ENCODE results near the gene SREBF2. TPM values are rescaled to one million over a fixed set of nuclear protein-coding genes. Genes with fewer than 3 reads are reported as not detected.
"Not testable (repeated sequence)": the region's sequence is repeated elsewhere in the genome, so short reads cannot be mapped to it uniquely, and the experiment has no call there.

Gene SREBF2
- total RNA-seq, 2 donors from 2014 or later: 48.3 to 65.3 TPM

GRCh38 chr22:41948142-41948541 lies 115.2 kb downstream of the SREBF2 start:
- Histone ChIP-seq H3K9me3 (no peaks in the 10 kb centered on the region), H3K4me1 (ENCODE audit: control insufficient read depth in 1 of 2, low read depth in 2 of 2) (peaks cover 6 to 16% of the 10 kb centered on the region in 2 donors), H3K27ac (no peak overlapping the region), H3K27me3 (replicated peaks; ENCODE audit: insufficient read depth) (no peaks in the 10 kb centered on the region), H3K4me3 (no peak overlapping the region), H3K36me3 (no peaks in the 10 kb centered on the region)
- ATAC-seq (ENCODE audit: insufficient number of reproducible peaks, low FRiP score, low read depth) (no peak), DNase-seq (ENCODE audit: low spot score) (no peak)
- no peak for TF ChIP-seq CTCF (IDR thresholded peaks at IDR 0.05)

GRCh38 chr22:41948928-41949296 lies 116.0 kb downstream of the SREBF2 start:
- not testable (repeated sequence) for DNase-seq (ENCODE audit: low spot score); H3K36me3 ChIP-seq; H3K27me3 ChIP-seq (replicated peaks; ENCODE audit: insufficient read depth); ATAC-seq (ENCODE audit: insufficient number of reproducible peaks, low FRiP score, low read depth); H3K27ac ChIP-seq; H3K9me3 ChIP-seq; H3K4me3 ChIP-seq
- peaks cover 6 to 16% of the 10 kb centered on the region in 2 donors for H3K4me1 ChIP-seq (ENCODE audit: control insufficient read depth in 1 of 2, low read depth in 2 of 2)

- peaks cover 6 to 16% of the 10 kb centered on the region in 2 donors for H3K4me1 ChIP-seq (ENCODE audit: control insufficient read depth in 1 of 2, low read depth in 2 of 2)
- no peak overlapping the region for H3K27ac ChIP-seq
- ATAC-seq (ENCODE audit: insufficient number of reproducible peaks, low FRiP score, low read depth) (no peak), DNase-seq (ENCODE audit: low spot score) (no peak)
- no peaks in the 10 kb centered on the region for H3K9me3 ChIP-seq
- H3K36me3 ChIP-seq: no peaks in the 10 kb centered on the region
- TF ChIP-seq CTCF (IDR thresholded peaks at IDR 0.05): no peak
- no peak overlapping the region for H3K4me3 ChIP-seq
- no peaks in the 10 kb centered on the region for H3K27me3 ChIP-seq (replicated peaks; ENCODE audit: insufficient read depth)
Observed at GRCh38 chr22:41949297-41949965, 116.5 kb downstream of the SREBF2 start.

GRCh38 chr22:41951898-41952474 lies 119.1 kb downstream of the SREBF2 start, which contains the start of gene SMIM45:
Gene SMIM45 (plus strand): TSS chr22:41952150.
- TF ChIP-seq CTCF (IDR thresholded peaks at IDR 0.05): no peak
- ATAC-seq (ENCODE audit: insufficient number of reproducible peaks, low FRiP score, low read depth) (no peak), DNase-seq (ENCODE audit: low spot score) (no peak)
- Histone ChIP-seq H3K27ac (no peak within 1 kb of the TSS), H3K27me3 (replicated peaks; ENCODE audit: insufficient read depth) (no peaks in the 10 kb centered on the region), H3K4me3 (no peak within 1 kb of the TSS), H3K4me1 (ENCODE audit: control insufficient read depth in 1 of 2, low read depth in 2 of 2) (peaks cover 0 to 5% of the 10 kb centered on the region in 2 donors), H3K36me3 (no peaks in the 10 kb centered on the region), H3K9me3 (no peaks in the 10 kb centered on the region)

- H3K27ac ChIP-seq: no peak overlapping the region
- ATAC-seq (ENCODE audit: insufficient number of reproducible peaks, low FRiP score, low read depth) (no peak), DNase-seq (ENCODE audit: low spot score) (no peak)
- TF ChIP-seq CTCF (IDR thresholded peaks at IDR 0.05): no peak
- H3K27me3 ChIP-seq (replicated peaks; ENCODE audit: insufficient read depth): no peaks in the 10 kb centered on the region
- H3K4me1 ChIP-seq (ENCODE audit: control insufficient read depth in 1 of 2, low read depth in 2 of 2): peaks cover 0 to 4% of the 10 kb centered on the region in 2 donors
- H3K4me3 ChIP-seq: no peak overlapping the region
- H3K9me3 ChIP-seq: no peaks in the 10 kb centered on the region
- no peaks in the 10 kb centered on the region for H3K36me3 ChIP-seq
Observed at GRCh38 chr22:41952713-41953112, 119.8 kb downstream of the SREBF2 start.

Other genes with a start within 250 kb of the SREBF2 start
- 10 to 100 TPM; 24.9 to 25.3 TPM for gene PMM1, start 243.3 kb upstream of the SREBF2 start, total RNA-seq
- 10 to 100 TPM; 21.9 to 22.9 TPM for gene DESI1, start 212.1 kb upstream of the SREBF2 start, total RNA-seq
- gene XRCC6, start 211.8 kb upstream of the SREBF2 start, total RNA-seq: 100 to 1,000 TPM; 126 to 131 TPM
- gene SNU13, start 144.2 kb upstream of the SREBF2 start, total RNA-seq: 10 to 100 TPM; 92.9 to 95.7 TPM
- gene MEI1, start 133.6 kb upstream of the SREBF2 start, total RNA-seq: 1 to 10 TPM; 1.8 to 3.8 TPM
- gene CCDC134, start 32.4 kb upstream of the SREBF2 start, total RNA-seq: 1 to 10 TPM; 1.6 to 5.3 TPM
- gene SHISA8, start 82.0 kb downstream of the SREBF2 start, total RNA-seq: not detected
- gene TNFRSF13C, start 93.7 kb downstream of the SREBF2 start, total RNA-seq: not detected
- not detected for gene CENPM, start 114.0 kb downstream of the SREBF2 start, total RNA-seq
- not detected for gene SEPTIN3, start 136.3 kb downstream of the SREBF2 start, total RNA-seq
- 1 to 10 TPM in 1 of 2 donors, not detected in 1; 1.3 TPM for gene WBP2NL, start 165.7 kb downstream of the SREBF2 start, total RNA-seq
- 10 to 100 TPM; 41.7 to 52.7 TPM for gene NAGA, start 237.7 kb downstream of the SREBF2 start, total RNA-seq
- 10 to 100 TPM; 22.1 to 23.7 TPM for gene PHETA2, start 241.1 kb downstream of the SREBF2 start, total RNA-seq
- 10 to 100 TPM in 1 of 2 donors, 1 to 10 TPM in 1; 6.1 to 17.1 TPM for gene SMDT1, start 246.6 kb downstream of the SREBF2 start, total RNA-seq